ENCODE measurements around the gene CMTM3. TPM values are rescaled to one million over a fixed set of nuclear protein-coding genes. Genes with fewer than 3 reads are reported as not detected.

Gene CMTM3
- total and polyA plus RNA-seq, 2 of the 4 experiments (the other 2 are of a cell fraction), result 4.5 to 35.5 TPM

- in situ Hi-C loops (cut with MboI; ENCODE audit: low sequenced_read_pairs) (no loop called here), intact Hi-C loops (cut with micrococcal nuclease) (no loop called here), dilution Hi-C loops (cut with HindIII; ENCODE audit: low sequenced_read_pairs, unreplicated experiment) (no loop called here)
- Histone ChIP-seq H4K91ac (ENCODE audit: insufficient read depth, low read depth, low read length) (no peak within 1 kb of the TSS), H4K5ac (ENCODE audit: low read depth, low read length) (no peak within 1 kb of the TSS), H3K9ac (ENCODE audit: low read depth, low read length) (no peak within 1 kb of the TSS), H3K4me3 (ENCODE audit: insufficient read depth, low read depth, low read length) (no peak within 1 kb of the TSS), H3K36me3 (ENCODE audit: control insufficient read depth, insufficient read depth, low read length) (peaks cover 16% of the 10 kb centered on the region), H3K4ac (ENCODE audit: low read depth, low read length) (no peak within 1 kb of the TSS), H3K27me3 (ENCODE audit: control insufficient read depth, insufficient read depth, low read length) (no peaks in the 10 kb centered on the region), H2AFZ (replicated peaks; ENCODE audit: low read length, poor library complexity) (no peak within 1 kb of the TSS), H2BK120ac (ENCODE audit: low read depth, low read length) (no peak within 1 kb of the TSS), H3K9me3 (ENCODE audit: control insufficient read depth, insufficient read depth, low read length) (no peaks in the 10 kb centered on the region), H3K23ac (ENCODE audit: low read depth, low read length) (no peak within 1 kb of the TSS), H2BK20ac (ENCODE audit: low read depth, low read length) (no peak within 1 kb of the TSS), H4K20me1 (ENCODE audit: insufficient read depth, low read length) (peaks cover 9% of the 10 kb centered on the region; the same call in 1 of the 2 replicates), H2BK15ac (ENCODE audit: low read depth, low read length) (no peak within 1 kb of the TSS), H3K14ac (replicated peaks; ENCODE audit: low read depth, low read length) (no peak within 1 kb of the TSS), H3K4me2 (ENCODE audit: low read depth, low read length) (no peak within 1 kb of the TSS), H3K27ac (ENCODE audit: insufficient read depth, low read length) (no peak within 1 kb of the TSS), H4K8ac (ENCODE audit: low read depth in 2 of 2, low read length in 2 of 2) (no peak within 1 kb of the TSS), H3K56ac (ENCODE audit: extremely low read depth, insufficient read depth, low read length) (no peak within 1 kb of the TSS), H3K18ac (ENCODE audit: low read depth, low read length) (no peak within 1 kb of the TSS), H3K4me1 (ENCODE audit: control insufficient read depth, insufficient read depth, low read length) (peaks cover 8% of the 10 kb centered on the region), H2AK5ac (ENCODE audit: low read depth, low read length) (no peak within 1 kb of the TSS), H3K9me1 (ENCODE audit: insufficient read depth, low read length) (peaks cover 3% of the 10 kb centered on the region), H2BK5ac (ENCODE audit: low read depth, low read length, poor library complexity, severe bottlenecking) (no peak within 1 kb of the TSS), H2AK9ac (replicated peaks; ENCODE audit: low read depth, low read length, poor library complexity) (no peak within 1 kb of the TSS), H3K79me1 (ENCODE audit: low read depth in 1 of 2, low read length in 2 of 2) (peaks cover 0 to 15% of the 10 kb centered on the region in 2 experiments; a peak in 3 of 4 replicates)
- DNase-seq (no peak), ATAC-seq (ENCODE audit: low read depth) (no peak)
- TF ChIP-seq MXI1 (IDR thresholded peaks at IDR 0.05; ENCODE audit: borderline replicate concordance, low read depth, low read length), result no peak
- no peak for TF ChIP-seq CEBPB (IDR thresholded peaks at IDR 0.05; ENCODE audit: low read depth, low read length)
- TF ChIP-seq RCOR1 (IDR thresholded peaks at IDR 0.05; ENCODE audit: insufficient replicate concordance, low read length), result no peak
- no peak for TF ChIP-seq MAZ (IDR thresholded peaks at IDR 0.05; ENCODE audit: borderline replicate concordance, low read depth, low read length)
- TF ChIP-seq BHLHE40 (IDR thresholded peaks at IDR 0.05; ENCODE audit: low read depth, low read length), result no peak
- no peak for TF ChIP-seq CHD1 (IDR thresholded peaks at IDR 0.05; ENCODE audit: low read depth, low read length)
- TF ChIP-seq RFX5 (IDR thresholded peaks at IDR 0.05; ENCODE audit: low read depth, low read length), result no peak
- TF ChIP-seq ELK1 (IDR thresholded peaks at IDR 0.05; ENCODE audit: borderline replicate concordance, low read depth, low read length), result no peak
- POLR2A ChIA-PET (ENCODE audit: unreplicated experiment), result no interaction called here
- CTCF ChIA-PET, result no interaction called here
- 94% methylated on average over 31 of the region's 54 CpGs; no CpG with 5 or more reads in 1 of the 2 experiments for WGBS, 2 experiments (ENCODE audit: extremely low coverage in 2 of 2, insufficient read length in 1 of 2)
- BruUV-seq (replicated peaks), result no TSS peak
Measured at GRCh38 chr16:66566051-66566901, 38.2 kb upstream of the CMTM3 start, which contains the start of gene CMTM1. Gene CMTM1 (plus strand): TSS chr16:66566439. CDS start chr16:66566514, 75 bp downstream.
